ENCODE data around the gene PRKN.

DNA sequence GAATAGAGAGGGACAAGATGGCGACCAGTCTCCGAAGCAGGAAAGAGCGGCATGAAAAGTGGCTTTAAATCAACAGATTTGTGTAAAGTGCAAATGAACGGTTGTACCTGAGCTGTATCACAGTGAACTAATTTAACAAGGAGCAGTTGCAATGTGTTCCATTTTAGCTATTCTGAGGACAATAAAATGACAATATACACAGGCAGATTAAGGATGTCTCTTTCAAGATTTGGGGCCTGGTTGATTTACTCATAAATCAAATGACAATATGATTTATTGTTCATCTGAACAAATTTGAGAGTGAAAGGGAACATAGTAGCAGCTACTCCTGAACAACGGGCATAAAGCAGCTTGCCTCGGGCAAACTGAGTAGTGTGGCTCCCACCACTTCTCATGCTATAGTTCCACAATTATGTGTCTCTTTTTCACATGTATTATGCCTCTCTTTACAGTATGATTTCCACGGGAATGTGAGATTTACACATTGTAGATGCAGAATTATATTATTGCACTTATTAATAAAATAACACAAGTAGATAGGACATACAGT lies 1249.6 kb downstream of the PRKN start:
- TF ChIP-seq, protein P1, sequence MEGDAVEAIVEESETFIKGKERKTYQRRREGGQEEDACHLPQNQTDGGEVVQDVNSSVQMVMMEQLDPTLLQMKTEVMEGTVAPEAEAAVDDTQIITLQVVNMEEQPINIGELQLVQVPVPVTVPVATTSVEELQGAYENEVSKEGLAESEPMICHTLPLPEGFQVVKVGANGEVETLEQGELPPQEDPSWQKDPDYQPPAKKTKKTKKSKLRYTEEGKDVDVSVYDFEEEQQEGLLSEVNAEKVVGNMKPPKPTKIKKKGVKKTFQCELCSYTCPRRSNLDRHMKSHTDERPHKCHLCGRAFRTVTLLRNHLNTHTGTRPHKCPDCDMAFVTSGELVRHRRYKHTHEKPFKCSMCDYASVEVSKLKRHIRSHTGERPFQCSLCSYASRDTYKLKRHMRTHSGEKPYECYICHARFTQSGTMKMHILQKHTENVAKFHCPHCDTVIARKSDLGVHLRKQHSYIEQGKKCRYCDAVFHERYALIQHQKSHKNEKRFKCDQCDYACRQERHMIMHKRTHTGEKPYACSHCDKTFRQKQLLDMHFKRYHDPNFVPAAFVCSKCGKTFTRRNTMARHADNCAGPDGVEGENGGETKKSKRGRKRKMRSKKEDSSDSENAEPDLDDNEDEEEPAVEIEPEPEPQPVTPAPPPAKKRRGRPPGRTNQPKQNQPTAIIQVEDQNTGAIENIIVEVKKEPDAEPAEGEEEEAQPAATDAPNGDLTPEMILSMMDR (IDR thresholded peaks at IDR 0.05): no peak
- TF ChIP-seq POLR2AphosphoS5 (IDR thresholded peaks at IDR 0.05; ENCODE audit: low read depth, low read length): no peak
- TF ChIP-seq, protein P2, sequence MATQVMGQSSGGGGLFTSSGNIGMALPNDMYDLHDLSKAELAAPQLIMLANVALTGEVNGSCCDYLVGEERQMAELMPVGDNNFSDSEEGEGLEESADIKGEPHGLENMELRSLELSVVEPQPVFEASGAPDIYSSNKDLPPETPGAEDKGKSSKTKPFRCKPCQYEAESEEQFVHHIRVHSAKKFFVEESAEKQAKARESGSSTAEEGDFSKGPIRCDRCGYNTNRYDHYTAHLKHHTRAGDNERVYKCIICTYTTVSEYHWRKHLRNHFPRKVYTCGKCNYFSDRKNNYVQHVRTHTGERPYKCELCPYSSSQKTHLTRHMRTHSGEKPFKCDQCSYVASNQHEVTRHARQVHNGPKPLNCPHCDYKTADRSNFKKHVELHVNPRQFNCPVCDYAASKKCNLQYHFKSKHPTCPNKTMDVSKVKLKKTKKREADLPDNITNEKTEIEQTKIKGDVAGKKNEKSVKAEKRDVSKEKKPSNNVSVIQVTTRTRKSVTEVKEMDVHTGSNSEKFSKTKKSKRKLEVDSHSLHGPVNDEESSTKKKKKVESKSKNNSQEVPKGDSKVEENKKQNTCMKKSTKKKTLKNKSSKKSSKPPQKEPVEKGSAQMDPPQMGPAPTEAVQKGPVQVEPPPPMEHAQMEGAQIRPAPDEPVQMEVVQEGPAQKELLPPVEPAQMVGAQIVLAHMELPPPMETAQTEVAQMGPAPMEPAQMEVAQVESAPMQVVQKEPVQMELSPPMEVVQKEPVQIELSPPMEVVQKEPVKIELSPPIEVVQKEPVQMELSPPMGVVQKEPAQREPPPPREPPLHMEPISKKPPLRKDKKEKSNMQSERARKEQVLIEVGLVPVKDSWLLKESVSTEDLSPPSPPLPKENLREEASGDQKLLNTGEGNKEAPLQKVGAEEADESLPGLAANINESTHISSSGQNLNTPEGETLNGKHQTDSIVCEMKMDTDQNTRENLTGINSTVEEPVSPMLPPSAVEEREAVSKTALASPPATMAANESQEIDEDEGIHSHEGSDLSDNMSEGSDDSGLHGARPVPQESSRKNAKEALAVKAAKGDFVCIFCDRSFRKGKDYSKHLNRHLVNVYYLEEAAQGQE (IDR thresholded peaks at IDR 0.05; ENCODE audit: insufficient read depth in 1 of 2, low read depth in 2 of 2, low read length in 1 of 2): no peak
